ENCODE results near the gene TCTN1. TPM values are rescaled to one million over a fixed set of nuclear protein-coding genes. Genes with fewer than 3 reads are reported as not detected.

TCTN1 gene
- total and polyA plus RNA-seq, 2 of the 13 experiments (the other 11 are each of a cell fraction or from before 2014, with no cell fraction given), result 13.6 to 16.0 TPM

DNA sequence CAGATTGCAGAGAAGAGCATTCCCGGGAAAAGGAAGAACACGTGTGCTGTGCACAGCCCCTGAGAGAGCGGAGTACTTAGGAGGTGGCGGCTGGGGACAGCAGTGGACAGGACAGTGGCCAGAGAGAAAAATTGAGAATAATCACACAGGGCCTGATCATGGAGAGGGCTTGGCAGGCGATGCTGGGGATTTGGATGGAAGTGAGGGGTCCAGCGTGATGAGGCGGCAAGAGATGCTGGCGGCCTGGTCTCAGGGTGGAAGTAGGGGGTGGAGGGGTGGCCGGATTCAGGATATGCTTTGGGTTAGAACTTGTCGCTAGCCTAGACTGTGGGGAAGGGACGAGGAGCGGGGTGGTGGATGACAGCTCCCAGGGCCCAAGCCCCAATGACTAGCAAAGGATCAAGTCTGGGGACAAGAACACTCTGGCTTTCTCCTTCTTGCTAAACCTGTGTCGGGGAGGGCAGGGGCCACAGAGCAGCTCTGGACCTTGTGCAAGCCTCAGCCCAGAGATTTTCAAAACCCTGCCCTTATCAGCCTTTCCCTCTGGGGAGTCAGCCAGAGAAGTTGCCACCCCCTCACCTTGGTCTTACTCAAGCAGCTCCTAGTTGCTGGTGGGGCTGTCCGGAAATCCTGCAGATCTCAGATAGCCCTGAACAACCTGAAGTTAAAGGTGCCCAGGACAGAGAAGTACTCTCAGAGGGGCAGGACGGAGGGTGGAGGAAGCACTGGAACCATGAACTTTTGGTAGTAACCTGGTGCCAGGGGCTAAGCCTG, 73.7 kb downstream of the TCTN1 start:
- H3K27me3 ChIP-seq (ENCODE audit: control insufficient read depth in 1 of 2, insufficient read depth in 2 of 2, low read length in 2 of 2), result peaks cover 5 to 44% of the 10 kb centered on the region in 2 experiments
- intact Hi-C loops (cut with micrococcal nuclease; ENCODE audit: unreplicated experiment), result no loop called here
- no peak overlapping the region for H2AFZ ChIP-seq (ENCODE audit: low read length)
- BruUV-seq (replicated peaks), result no TSS peak
- no peaks in the 10 kb centered on the region for H4K20me1 ChIP-seq (ENCODE audit: insufficient read depth, low read length)
- FAIRE-seq, result no peak
- POLR2A ChIA-PET, result no interaction called here
- no peaks in the 10 kb centered on the region for H3K36me3 ChIP-seq (replicated peaks in 1 of 2; ENCODE audit: control insufficient read depth in 1 of 2, insufficient read depth in 2 of 2, low read length in 2 of 2)
- no peak for DNase-seq (ENCODE audit: low spot score)
- no peak for ATAC-seq
- no peak overlapping the region for H3K27ac ChIP-seq (ENCODE audit: extremely low read length, insufficient read depth, low read length)
- 78% methylated on average over 14 of the region's 15 CpGs for WGBS (ENCODE audit: low lambda C conversion rate)
- H3K4me1 ChIP-seq (ENCODE audit: insufficient read depth, low read length), result peaks cover 11% of the 10 kb centered on the region
- in situ Hi-C loops (cut with HindIII; ENCODE audit: extremely low pct_ligation_motif_present, low pct_unique_long_range_greater_than_20kb), result no loop called here
- no peak overlapping the region for H3K4me3 ChIP-seq (replicated peaks in 1 of 3; ENCODE audit: insufficient read depth in 1 of 3, low read depth in 2 of 3, low read length in 3 of 3)
- no peaks in the 10 kb centered on the region for H3K9me3 ChIP-seq (ENCODE audit: low read length)
- peak overlapping the region; percentile 91; the same call in 1 of the 2 replicates for H3K4me2 ChIP-seq (ENCODE audit: low read depth, low read length)
- H3K79me2 ChIP-seq (ENCODE audit: insufficient read depth, low read length), result no peaks in the 10 kb centered on the region
- CTCF ChIA-PET (ENCODE audit: low intra/inter-chr PET ratio, low total read pairs), result no interaction called here
- no peak overlapping the region for H3K9ac ChIP-seq (ENCODE audit: insufficient read depth, low read depth, low read length)
- TF ChIP-seq, protein P1, sequence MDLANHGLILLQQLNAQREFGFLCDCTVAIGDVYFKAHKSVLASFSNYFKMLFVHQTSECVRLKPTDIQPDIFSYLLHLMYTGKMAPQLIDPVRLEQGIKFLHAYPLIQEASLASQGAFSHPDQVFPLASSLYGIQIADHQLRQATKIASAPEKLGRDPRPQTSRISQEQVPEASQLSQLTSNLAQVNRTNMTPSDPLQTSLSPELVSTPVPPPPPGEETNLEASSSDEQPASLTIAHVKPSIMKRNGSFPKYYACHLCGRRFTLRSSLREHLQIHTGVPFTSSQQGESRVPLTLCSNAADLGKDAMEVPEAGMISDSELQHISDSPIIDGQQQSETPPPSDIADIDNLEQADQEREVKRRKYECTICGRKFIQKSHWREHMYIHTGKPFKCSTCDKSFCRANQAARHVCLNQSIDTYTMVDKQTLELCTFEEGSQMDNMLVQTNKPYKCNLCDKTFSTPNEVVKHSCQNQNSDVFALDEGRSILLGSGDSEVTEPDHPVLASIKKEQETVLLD (CRISPR knock-in tag; IDR thresholded peaks at IDR 0.05; ENCODE audit: low read depth), result no peak
- TF ChIP-seq CCAR2 (optimal IDR thresholded peaks at IDR 0.05; ENCODE audit: low read depth, low read length), result no peak
- TF ChIP-seq MYNN (CRISPR knock-in tag; IDR thresholded peaks at IDR 0.05; ENCODE audit: low read depth), result no peak
- TF ChIP-seq ELF3 (CRISPR knock-in tag; IDR thresholded peaks at IDR 0.05), result no peak
- TF ChIP-seq ZNF431 (CRISPR knock-in tag; IDR thresholded peaks at IDR 0.05; ENCODE audit: borderline replicate concordance, low read depth), result no peak
- TF ChIP-seq, protein P2, sequence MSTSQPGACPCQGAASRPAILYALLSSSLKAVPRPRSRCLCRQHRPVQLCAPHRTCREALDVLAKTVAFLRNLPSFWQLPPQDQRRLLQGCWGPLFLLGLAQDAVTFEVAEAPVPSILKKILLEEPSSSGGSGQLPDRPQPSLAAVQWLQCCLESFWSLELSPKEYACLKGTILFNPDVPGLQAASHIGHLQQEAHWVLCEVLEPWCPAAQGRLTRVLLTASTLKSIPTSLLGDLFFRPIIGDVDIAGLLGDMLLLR (CRISPR knock-in tag; IDR thresholded peaks at IDR 0.05), result no peak
